GM23338 (cell line): ENCODE data around the gene RYR2. TPM values are rescaled to one million over a fixed set of nuclear protein-coding genes. Genes with fewer than 3 reads are reported as not detected.

Experiments used
- ATAC-seq: fragments of 200-7000 bp; cut with Tn5 transposase; 3 replicates; pipeline ENCODE4 v1.9.1; 2020
- DNase-seq: peaks from one replicate; pipeline ENCODE4 v3.0.0-alpha.2; 2015; ENCODE audit warnings: low spot score
- H2AFZ ChIP-seq: fragments of 200-600 bp; sonication (generic); 2 replicates; pipeline ENCODE4 v1.8.0; 2016; ENCODE audit warnings: antibody characterized with exemption, mild to moderate bottlenecking, moderate library complexity
- H3F3A ChIP-seq: fragments of 200-600 bp; sonication (generic); replicated peaks from 2 replicates; pipeline ENCODE4 v1.8.0; 2017; ENCODE audit warnings: antibody characterized with exemption, mixed run types, low read depth
- H3K27ac ChIP-seq: fragments of 200-600 bp; sonication (generic); 2 replicates; pipeline ENCODE4 v1.6.1; 2016; ENCODE audit warnings: low read depth
- H3K27me3 ChIP-seq: fragments of 200-600 bp; sonication (generic); 2 replicates; pipeline ENCODE4 v1.8.0; 2016; ENCODE audit warnings: mild to moderate bottlenecking, mixed run types, moderate library complexity; ENCODE audit not compliant: insufficient read depth
- H3K36me3 ChIP-seq: fragments of 200-600 bp; sonication (generic); 2 replicates; pipeline ENCODE4 v1.8.0; 2016; ENCODE audit warnings: mild to moderate bottlenecking; ENCODE audit not compliant: insufficient read depth
- H3K4me1 ChIP-seq: fragments of 200-600 bp; sonication (generic); 2 replicates; pipeline ENCODE4 v1.8.0; 2016; ENCODE audit warnings: mild to moderate bottlenecking, moderate library complexity; ENCODE audit not compliant: insufficient read depth
- H3K4me2 ChIP-seq: fragments of 200-600 bp; sonication (generic); 2 replicates; pipeline ENCODE4 v1.7.1; 2017; ENCODE audit warnings: mixed run types
- H3K4me3 ChIP-seq: fragments of 200-600 bp; sonication (generic); 2 replicates; pipeline ENCODE4 v1.6.1; 2016; ENCODE audit warnings: mixed run types
- H3K79me2 ChIP-seq: fragments of 200-600 bp; sonication (generic); replicated peaks from 2 replicates; pipeline ENCODE4 v1.8.0; 2017; ENCODE audit warnings: mild to moderate bottlenecking; ENCODE audit not compliant: insufficient read depth
- H3K9me2 ChIP-seq: fragments of 200-600 bp; sonication (generic); 2 replicates; pipeline ENCODE4 v1.8.0; 2017; ENCODE audit not compliant: insufficient read depth
- H4K20me1 ChIP-seq: fragments of 200-600 bp; sonication (generic); replicated peaks from 2 replicates; pipeline ENCODE4 v1.8.0; 2017; ENCODE audit warnings: mild to moderate bottlenecking; ENCODE audit not compliant: insufficient read depth
- H3K27ac Mint-ChIP-seq: 2 replicates; pipeline ENCODE4 v1.8.0; 2020; ENCODE audit warnings: inconsistent platforms, mild to moderate bottlenecking, moderate library complexity, mixed read lengths
- H3K27me3 Mint-ChIP-seq: 3 replicates; pipeline ENCODE4 v1.8.0; 2022; ENCODE audit warnings: low read depth, mild to moderate bottlenecking, moderate library complexity, mixed read lengths, inconsistent platforms; ENCODE audit not compliant: insufficient read depth, poor library complexity
- H3K36me3 Mint-ChIP-seq: 3 replicates; pipeline ENCODE4 v1.8.0; 2021; ENCODE audit warnings: low read depth, mild to moderate bottlenecking, inconsistent platforms, moderate library complexity, mixed read lengths
- H3K4me1 Mint-ChIP-seq: 3 replicates; pipeline ENCODE4 v1.8.0; 2020; ENCODE audit warnings: mild to moderate bottlenecking, inconsistent platforms, mixed read lengths
- H3K4me3 Mint-ChIP-seq: 3 replicates; pipeline ENCODE4 v1.8.0; 2021; ENCODE audit warnings: moderate library complexity, mild to moderate bottlenecking, inconsistent platforms, mixed read lengths
- H3K9me3 Mint-ChIP-seq: 3 replicates; pipeline ENCODE4 v1.8.0; 2020; ENCODE audit warnings: moderate library complexity, mild to moderate bottlenecking, inconsistent platforms, mixed read lengths
- EZH2 ChIP-seq: fragments of 200-600 bp; sonication (generic); IDR thresholded peaks from one replicate; pipeline ENCODE4 v1.8.0; 2017; ENCODE audit warnings: antibody characterized with exemption, mild to moderate bottlenecking, low read depth; ENCODE audit not compliant: unreplicated experiment
- JUNB ChIP-seq: IDR thresholded peaks from one replicate; pipeline ENCODE4 v1.6.1; 2016; ENCODE audit warnings: antibody characterized with exemption; ENCODE audit not compliant: unreplicated experiment
- NANOG ChIP-seq: IDR thresholded peaks from 2 replicates; pipeline ENCODE4 v1.6.1; 2016; ENCODE audit warnings: antibody characterized with exemption, borderline replicate concordance
- polyA plus RNA-seq: library from polyadenylated mRNA; unstranded; fragments of >200 nt; fragmentation: Nextera tagmentation; extraction: Ambion mirVana; gene quantifications from 2 replicates; pipeline ENCODE4 v1.2.1, GENCODE V29; 2016
- total RNA-seq: library from RNA; depleted of rRNA; stranded (reverse); fragments of >200 nt; shearing (Covaris generic); gene quantifications from 2 replicates; pipeline ENCODE4 v1.2.3, GENCODE V29; 2014
- TF ChIP-seq, protein P1 (sequence below): fragments of 250-450 bp; sonication (Bioruptor Pico); IDR thresholded peaks from 2 replicates; pipeline ENCODE4 v1.5.0; 2020; ENCODE audit warnings: mild to moderate bottlenecking, moderate library complexity
- TF ChIP-seq, protein P2 (sequence below): IDR thresholded peaks from 2 replicates; pipeline ENCODE4 v1.6.1; 2016; ENCODE audit warnings: antibody characterized with exemption
- TF ChIP-seq, protein P3 (sequence below), 2 experiments: fragments of 200-600 bp in 1 of 2; sonication (generic) in 1 of 2; conservative IDR thresholded peaks; 2 replicates each; pipeline versions ENCODE4 v1.5.1 to v1.6.1; 2016 to 2017; ENCODE audit warnings: antibody characterized with exemption in 2 of 2, low read depth in 2 of 2, mild to moderate bottlenecking in 2 of 2, moderate library complexity in 1 of 2

RYR2 gene
- total and polyA plus RNA-seq, 2 experiments from 2014 or later: 8.9 to 10.0 TPM

DNA sequence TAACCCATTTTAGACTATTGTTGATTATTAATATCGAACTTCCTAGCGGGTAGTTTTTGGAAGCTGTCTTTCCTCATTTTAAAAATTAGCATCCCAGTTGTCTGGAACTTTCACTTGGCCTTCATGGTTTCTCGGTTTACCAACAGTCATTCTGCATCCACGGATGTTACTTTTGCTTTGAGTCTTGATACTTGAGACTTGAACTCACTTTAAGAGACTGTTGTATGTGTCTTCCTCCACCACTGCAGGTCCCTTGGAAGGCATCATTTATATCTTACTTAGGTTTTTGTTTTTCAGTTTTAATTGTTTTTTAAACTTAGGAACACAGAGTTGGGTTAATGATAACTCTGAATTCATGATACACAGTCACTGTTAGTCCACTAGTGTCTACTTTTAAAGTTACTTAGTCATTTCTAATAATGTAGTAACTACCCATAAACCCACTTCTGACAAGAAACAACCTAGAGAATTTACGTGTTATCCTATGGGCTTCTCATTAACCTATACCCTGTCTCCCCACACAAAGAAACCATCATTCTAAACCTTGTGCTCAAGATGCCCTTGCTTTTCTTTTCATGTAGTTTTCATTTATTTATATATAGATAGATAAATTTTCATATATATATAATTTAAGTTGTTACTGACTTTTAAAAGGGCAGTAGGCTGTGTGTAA lies 696.1 kb downstream of the RYR2 start (continued):
- TF ChIP-seq, protein P1, sequence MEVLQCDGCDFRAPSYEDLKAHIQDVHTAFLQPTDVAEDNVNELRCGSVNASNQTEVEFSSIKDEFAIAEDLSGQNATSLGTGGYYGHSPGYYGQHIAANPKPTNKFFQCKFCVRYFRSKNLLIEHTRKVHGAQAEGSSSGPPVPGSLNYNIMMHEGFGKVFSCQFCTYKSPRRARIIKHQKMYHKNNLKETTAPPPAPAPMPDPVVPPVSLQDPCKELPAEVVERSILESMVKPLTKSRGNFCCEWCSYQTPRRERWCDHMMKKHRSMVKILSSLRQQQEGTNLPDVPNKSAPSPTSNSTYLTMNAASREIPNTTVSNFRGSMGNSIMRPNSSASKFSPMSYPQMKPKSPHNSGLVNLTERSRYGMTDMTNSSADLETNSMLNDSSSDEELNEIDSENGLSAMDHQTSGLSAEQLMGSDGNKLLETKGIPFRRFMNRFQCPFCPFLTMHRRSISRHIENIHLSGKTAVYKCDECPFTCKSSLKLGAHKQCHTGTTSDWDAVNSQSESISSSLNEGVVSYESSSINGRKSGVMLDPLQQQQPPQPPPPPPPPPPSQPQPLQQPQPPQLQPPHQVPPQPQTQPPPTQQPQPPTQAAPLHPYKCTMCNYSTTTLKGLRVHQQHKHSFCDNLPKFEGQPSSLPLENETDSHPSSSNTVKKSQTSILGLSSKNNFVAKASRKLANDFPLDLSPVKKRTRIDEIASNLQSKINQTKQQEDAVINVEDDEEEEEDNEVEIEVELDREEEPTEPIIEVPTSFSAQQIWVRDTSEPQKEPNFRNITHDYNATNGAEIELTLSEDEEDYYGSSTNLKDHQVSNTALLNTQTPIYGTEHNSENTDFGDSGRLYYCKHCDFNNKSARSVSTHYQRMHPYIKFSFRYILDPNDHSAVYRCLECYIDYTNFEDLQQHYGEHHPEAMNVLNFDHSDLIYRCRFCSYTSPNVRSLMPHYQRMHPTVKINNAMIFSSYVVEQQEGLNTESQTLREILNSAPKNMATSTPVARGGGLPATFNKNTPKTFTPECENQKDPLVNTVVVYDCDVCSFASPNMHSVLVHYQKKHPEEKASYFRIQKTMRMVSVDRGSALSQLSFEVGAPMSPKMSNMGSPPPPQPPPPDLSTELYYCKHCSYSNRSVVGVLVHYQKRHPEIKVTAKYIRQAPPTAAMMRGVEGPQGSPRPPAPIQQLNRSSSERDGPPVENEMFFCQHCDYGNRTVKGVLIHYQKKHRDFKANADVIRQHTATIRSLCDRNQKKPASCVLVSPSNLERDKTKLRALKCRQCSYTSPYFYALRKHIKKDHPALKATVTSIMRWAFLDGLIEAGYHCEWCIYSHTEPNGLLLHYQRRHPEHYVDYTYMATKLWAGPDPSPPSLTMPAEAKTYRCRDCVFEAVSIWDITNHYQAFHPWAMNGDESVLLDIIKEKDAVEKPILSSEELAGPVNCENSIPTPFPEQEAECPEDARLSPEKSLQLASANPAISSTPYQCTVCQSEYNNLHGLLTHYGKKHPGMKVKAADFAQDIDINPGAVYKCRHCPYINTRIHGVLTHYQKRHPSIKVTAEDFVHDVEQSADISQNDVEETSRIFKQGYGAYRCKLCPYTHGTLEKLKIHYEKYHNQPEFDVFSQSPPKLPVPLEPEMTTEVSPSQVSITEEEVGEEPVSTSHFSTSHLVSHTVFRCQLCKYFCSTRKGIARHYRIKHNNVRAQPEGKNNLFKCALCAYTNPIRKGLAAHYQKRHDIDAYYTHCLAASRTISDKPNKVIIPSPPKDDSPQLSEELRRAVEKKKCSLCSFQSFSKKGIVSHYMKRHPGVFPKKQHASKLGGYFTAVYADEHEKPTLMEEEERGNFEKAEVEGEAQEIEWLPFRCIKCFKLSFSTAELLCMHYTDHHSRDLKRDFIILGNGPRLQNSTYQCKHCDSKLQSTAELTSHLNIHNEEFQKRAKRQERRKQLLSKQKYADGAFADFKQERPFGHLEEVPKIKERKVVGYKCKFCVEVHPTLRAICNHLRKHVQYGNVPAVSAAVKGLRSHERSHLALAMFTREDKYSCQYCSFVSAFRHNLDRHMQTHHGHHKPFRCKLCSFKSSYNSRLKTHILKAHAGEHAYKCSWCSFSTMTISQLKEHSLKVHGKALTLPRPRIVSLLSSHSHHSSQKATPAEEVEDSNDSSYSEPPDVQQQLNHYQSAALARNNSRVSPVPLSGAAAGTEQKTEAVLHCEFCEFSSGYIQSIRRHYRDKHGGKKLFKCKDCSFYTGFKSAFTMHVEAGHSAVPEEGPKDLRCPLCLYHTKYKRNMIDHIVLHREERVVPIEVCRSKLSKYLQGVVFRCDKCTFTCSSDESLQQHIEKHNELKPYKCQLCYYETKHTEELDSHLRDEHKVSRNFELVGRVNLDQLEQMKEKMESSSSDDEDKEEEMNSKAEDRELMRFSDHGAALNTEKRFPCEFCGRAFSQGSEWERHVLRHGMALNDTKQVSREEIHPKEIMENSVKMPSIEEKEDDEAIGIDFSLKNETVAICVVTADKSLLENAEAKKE (CRISPR knock-in tag): no peak
- TF ChIP-seq, protein P2, sequence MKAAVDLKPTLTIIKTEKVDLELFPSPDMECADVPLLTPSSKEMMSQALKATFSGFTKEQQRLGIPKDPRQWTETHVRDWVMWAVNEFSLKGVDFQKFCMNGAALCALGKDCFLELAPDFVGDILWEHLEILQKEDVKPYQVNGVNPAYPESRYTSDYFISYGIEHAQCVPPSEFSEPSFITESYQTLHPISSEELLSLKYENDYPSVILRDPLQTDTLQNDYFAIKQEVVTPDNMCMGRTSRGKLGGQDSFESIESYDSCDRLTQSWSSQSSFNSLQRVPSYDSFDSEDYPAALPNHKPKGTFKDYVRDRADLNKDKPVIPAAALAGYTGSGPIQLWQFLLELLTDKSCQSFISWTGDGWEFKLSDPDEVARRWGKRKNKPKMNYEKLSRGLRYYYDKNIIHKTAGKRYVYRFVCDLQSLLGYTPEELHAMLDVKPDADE: no peak

DNA sequence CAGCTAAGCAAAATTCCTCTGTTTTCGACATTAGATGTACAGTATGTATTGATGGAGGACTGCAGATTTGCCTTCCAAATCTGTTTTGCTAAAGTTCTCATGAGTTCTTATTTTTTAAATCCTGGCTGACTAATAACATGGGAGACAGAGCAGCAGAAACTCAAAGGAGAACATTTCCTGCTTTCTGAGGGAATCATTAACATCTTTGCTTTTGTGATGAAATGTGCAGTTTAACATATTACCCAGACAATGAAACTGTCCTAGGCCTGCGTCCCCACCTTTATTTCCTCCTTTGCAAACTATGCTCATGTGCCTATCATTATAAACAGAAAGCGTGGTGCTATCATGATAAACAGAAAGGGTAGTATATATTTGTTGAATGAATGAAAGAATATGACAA lies 698.9 kb downstream of the RYR2 start:
- H3K36me3 ChIP-seq: no peaks in the 10 kb centered on the region
- H3K27ac Mint-ChIP-seq: peak overlapping the region; percentile 52; the same call in 1 of the 2 replicates
- TF ChIP-seq, protein P3, sequence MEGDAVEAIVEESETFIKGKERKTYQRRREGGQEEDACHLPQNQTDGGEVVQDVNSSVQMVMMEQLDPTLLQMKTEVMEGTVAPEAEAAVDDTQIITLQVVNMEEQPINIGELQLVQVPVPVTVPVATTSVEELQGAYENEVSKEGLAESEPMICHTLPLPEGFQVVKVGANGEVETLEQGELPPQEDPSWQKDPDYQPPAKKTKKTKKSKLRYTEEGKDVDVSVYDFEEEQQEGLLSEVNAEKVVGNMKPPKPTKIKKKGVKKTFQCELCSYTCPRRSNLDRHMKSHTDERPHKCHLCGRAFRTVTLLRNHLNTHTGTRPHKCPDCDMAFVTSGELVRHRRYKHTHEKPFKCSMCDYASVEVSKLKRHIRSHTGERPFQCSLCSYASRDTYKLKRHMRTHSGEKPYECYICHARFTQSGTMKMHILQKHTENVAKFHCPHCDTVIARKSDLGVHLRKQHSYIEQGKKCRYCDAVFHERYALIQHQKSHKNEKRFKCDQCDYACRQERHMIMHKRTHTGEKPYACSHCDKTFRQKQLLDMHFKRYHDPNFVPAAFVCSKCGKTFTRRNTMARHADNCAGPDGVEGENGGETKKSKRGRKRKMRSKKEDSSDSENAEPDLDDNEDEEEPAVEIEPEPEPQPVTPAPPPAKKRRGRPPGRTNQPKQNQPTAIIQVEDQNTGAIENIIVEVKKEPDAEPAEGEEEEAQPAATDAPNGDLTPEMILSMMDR (conservative IDR thresholded peaks at IDR 0.05; ENCODE audit: low read depth in 2 of 2): no peak
- TF ChIP-seq EZH2 (no peak), JUNB (no peak), NANOG (no peak)
- TF ChIP-seq, protein P2: no peak
- H3K79me2 ChIP-seq: no peaks in the 10 kb centered on the region
- peaks cover 20% of the 10 kb centered on the region for H3K4me1 Mint-ChIP-seq
- no peaks in the 10 kb centered on the region for H4K20me1 ChIP-seq
- DNase-seq: no peak
- no peak overlapping the region for H3K4me3 Mint-ChIP-seq
- H3K4me2 ChIP-seq: 0 out of 2 replicates have a peak overlapping the region, but pooled peaks have one; percentile 39
- no peaks in the 10 kb centered on the region for H3K36me3 Mint-ChIP-seq
- no peaks in the 10 kb centered on the region for H3K27me3 ChIP-seq
- H3F3A ChIP-seq: no peaks in the 10 kb centered on the region
- peaks cover 3% of the 10 kb centered on the region for H3K27me3 Mint-ChIP-seq
- no peak overlapping the region for H2AFZ ChIP-seq
- peaks cover 15% of the 10 kb centered on the region for H3K4me1 ChIP-seq
- H3K9me3 Mint-ChIP-seq: no peaks in the 10 kb centered on the region
- ATAC-seq: no peak
- no peaks in the 10 kb centered on the region for H3K9me2 ChIP-seq
- H3K27ac ChIP-seq: no peak overlapping the region
- H3K4me3 ChIP-seq: no peak overlapping the region
